ENCODE results near the gene GLIPR2.
"Not testable (repeated sequence)": the region's sequence is repeated elsewhere in the genome, so short reads cannot be mapped to it uniquely, and the experiment has no call there.

GLIPR2 gene

GRCh38 chr9:36121971-36122370 is 14.6 kb upstream of the GLIPR2 start:
- DNase-seq (ENCODE audit: low read depth in 3 of 3, low spot score in 1 of 3), result no peak

GRCh38 chr9:36123515-36123914 is 13.0 kb upstream of the GLIPR2 start:
- no peak for DNase-seq (ENCODE audit: low read depth in 3 of 3, low spot score in 1 of 3)

- no peak for DNase-seq (ENCODE audit: low read depth in 3 of 3, low spot score in 1 of 3)
Observed at GRCh38 chr9:36125062-36125855, 11.3 kb upstream of the GLIPR2 start.

- no peak for DNase-seq (ENCODE audit: low read depth in 3 of 3, low spot score in 1 of 3)
Observed at GRCh38 chr9:36126016-36126730, 10.4 kb upstream of the GLIPR2 start.

- DNase-seq (ENCODE audit: low read depth in 3 of 3, low spot score in 1 of 3), result no peak
Observed at GRCh38 chr9:36127652-36128244, 8.8 kb upstream of the GLIPR2 start.

- no peak for DNase-seq (ENCODE audit: low read depth in 3 of 3, low spot score in 1 of 3)
Observed at GRCh38 chr9:36128349-36128748, 8.2 kb upstream of the GLIPR2 start.

GRCh38 chr9:36129139-36129538 is 7.4 kb upstream of the GLIPR2 start:
- DNase-seq (ENCODE audit: low read depth in 3 of 3, low spot score in 1 of 3), result no peak

GRCh38 chr9:36131666-36132065 is 4.9 kb upstream of the GLIPR2 start:
- DNase-seq (ENCODE audit: low read depth in 3 of 3, low spot score in 1 of 3), result not testable (repeated sequence)

- DNase-seq (ENCODE audit: low read depth in 3 of 3, low spot score in 1 of 3), result no peak
Observed at GRCh38 chr9:36132086-36132485, 4.4 kb upstream of the GLIPR2 start.

- no peak for DNase-seq (ENCODE audit: low read depth in 3 of 3, low spot score in 1 of 3)
Observed at GRCh38 chr9:36134761-36135505, 1.6 kb upstream of the GLIPR2 start.

GRCh38 chr9:36135741-36136271 is 727 bp upstream of the GLIPR2 start:
- no peak for DNase-seq (ENCODE audit: low read depth in 3 of 3, low spot score in 1 of 3)

- no peak for DNase-seq (ENCODE audit: low read depth in 3 of 3, low spot score in 1 of 3)
Observed at GRCh38 chr9:36136894-36137391, 410 bp downstream of the GLIPR2 start.

GRCh38 chr9:36137392-36138004 is 965 bp downstream of the GLIPR2 start:
- no peak for DNase-seq (ENCODE audit: low read depth in 3 of 3, low spot score in 1 of 3)

- DNase-seq (ENCODE audit: low read depth in 3 of 3, low spot score in 1 of 3), result no peak
Observed at GRCh38 chr9:36138496-36138895, 2.0 kb downstream of the GLIPR2 start.

GRCh38 chr9:36138901-36139300 is 2.4 kb downstream of the GLIPR2 start:
- no peak for DNase-seq (ENCODE audit: low read depth in 3 of 3, low spot score in 1 of 3)

- no peak for DNase-seq (ENCODE audit: low read depth in 3 of 3, low spot score in 1 of 3)
Observed at GRCh38 chr9:36140086-36141084, 3.9 kb downstream of the GLIPR2 start.

- no peak for DNase-seq (ENCODE audit: low read depth in 3 of 3, low spot score in 1 of 3)
Observed at GRCh38 chr9:36141288-36141687, 4.8 kb downstream of the GLIPR2 start.

GRCh38 chr9:36141761-36142160 is 5.2 kb downstream of the GLIPR2 start:
- no peak for DNase-seq (ENCODE audit: low read depth in 3 of 3, low spot score in 1 of 3)

- no peak for DNase-seq (ENCODE audit: low read depth in 3 of 3, low spot score in 1 of 3)
Observed at GRCh38 chr9:36142510-36143244, 6.1 kb downstream of the GLIPR2 start.
